GM19023 (cell line): ENCODE data around the gene DNAJC12.
"Not testable (repeated sequence)": the region's sequence is repeated elsewhere in the genome, so short reads cannot be mapped to it uniquely, and the experiment has no call there.

Experiments used
- ATAC-seq: cut with Tn5 transposase; IDR thresholded peaks from one replicate; pipeline ENCODE4 v1.9.1; 2021; ENCODE audit warnings: mild to moderate bottlenecking, moderate library complexity; ENCODE audit not compliant: unreplicated experiment

DNAJC12 gene

DNA sequence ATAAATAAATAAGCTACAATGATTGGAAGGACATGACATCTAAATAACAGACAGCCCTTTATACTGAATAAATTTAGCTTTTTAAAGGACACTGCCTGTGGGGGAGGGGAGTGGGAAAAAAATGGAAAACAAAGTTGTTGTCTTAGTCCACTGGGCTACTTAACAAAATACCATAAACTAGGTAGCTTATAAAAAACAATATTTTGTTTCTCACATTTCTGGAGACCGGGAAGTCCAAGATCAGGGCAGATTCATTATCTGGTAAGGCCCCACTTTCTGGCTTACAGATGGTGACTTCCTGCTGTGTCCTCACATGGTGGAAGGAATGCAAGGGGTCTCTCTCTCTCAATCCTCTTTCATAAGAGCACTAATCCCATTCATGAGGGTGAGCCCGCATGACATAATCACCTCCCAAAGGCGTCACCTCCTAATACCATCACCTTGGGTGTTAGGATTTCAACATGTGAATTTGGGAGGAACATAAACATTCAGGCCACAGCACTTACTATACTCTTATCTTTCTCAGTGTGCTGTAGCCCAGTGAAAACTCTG is 43.0 kb downstream of the DNAJC12 start:
- ATAC-seq, result no peak

GRCh38 chr10:67794256-67794655 is 43.7 kb downstream of the DNAJC12 start:
- no peak for ATAC-seq

GRCh38 chr10:67793313-67793712 is 44.7 kb downstream of the DNAJC12 start:
- ATAC-seq, result no peak

GRCh38 chr10:67792653-67793052 is 45.3 kb downstream of the DNAJC12 start:
- ATAC-seq, result no peak

GRCh38 chr10:67790534-67791408 is 47.2 kb downstream of the DNAJC12 start:
- ATAC-seq, result no peak

GRCh38 chr10:67789769-67790168 is 48.2 kb downstream of the DNAJC12 start:
- no peak for ATAC-seq

DNA sequence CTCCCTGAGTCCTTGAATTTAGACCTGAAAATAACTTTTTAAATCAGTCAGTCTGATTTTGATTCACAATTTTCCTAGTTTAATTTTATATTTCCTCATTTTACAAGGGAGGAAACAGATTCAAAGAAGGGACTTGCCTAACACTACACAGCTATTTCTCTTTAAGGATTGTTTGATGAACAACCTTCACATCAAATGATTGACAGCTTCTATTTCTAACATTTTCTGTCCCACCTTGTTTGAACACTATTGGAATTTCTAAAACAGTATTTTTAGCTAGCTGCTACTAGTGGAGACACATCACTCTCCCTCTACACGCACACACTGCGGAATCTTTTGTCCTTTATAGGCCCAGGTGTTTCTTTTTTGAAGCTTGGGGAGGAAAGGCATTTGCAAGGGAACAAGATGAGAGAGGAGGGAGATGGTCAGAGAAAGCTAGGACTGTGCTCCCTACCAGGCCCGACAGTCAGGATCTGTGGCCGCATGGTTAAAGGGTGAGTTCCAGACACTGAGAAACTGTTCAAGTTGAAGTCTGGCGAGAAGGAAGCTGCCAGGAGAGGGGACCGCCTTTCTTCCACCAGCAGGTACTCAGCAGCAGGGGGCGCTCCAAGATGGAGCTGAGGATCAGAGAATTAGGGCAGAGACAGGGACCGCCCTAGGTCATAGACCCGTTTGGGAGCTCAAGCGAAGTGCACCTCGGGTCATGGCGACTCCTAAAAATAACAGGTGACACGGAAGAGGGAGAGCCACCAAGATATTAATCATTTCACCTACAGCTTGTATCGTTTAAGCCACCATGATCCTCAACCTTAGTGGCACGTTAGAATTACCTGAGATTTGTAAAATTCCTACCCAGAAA is 49.7 kb downstream of the DNAJC12 start:
- ATAC-seq, result peak; percentile 62

DNA sequence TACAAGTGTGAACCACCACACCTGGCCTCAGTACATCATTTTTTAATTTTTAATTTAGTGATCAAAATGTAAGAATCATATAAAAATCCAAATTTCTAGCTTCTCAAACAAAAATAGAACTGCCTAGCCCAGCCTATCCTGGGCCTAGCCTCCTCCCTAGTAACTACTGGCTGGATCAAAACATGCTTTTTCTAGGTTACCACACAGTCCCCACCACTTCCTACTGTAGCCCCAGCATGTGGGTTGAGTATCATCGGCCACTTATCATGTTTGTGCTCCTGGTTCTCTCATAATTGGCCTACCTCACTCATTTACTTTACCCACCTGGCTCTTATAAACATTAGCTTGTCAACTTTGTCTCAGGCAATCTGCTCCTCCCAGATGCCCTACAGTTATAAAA is 52.9 kb downstream of the DNAJC12 start:
- no peak for ATAC-seq

DNA sequence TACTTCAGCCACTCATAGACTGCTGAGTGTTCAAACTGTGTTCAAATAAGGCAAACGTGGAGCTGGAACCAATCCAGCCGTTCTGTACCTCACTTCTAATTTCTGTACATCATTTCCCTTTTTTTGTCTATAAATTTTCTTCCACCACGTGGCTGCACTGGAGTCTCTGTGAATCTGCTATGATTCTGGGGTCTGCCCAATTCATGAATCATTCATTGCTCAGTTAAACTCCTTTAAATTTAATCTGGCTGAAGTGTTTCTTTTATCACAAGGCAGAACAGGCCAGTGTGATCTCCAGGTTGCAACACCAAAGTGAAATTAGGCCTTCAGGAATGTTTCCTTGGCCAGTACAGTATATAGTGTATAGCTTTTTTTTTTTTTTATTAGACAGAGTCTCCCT is 53.5 kb downstream of the DNAJC12 start:
- no peak for ATAC-seq

DNA sequence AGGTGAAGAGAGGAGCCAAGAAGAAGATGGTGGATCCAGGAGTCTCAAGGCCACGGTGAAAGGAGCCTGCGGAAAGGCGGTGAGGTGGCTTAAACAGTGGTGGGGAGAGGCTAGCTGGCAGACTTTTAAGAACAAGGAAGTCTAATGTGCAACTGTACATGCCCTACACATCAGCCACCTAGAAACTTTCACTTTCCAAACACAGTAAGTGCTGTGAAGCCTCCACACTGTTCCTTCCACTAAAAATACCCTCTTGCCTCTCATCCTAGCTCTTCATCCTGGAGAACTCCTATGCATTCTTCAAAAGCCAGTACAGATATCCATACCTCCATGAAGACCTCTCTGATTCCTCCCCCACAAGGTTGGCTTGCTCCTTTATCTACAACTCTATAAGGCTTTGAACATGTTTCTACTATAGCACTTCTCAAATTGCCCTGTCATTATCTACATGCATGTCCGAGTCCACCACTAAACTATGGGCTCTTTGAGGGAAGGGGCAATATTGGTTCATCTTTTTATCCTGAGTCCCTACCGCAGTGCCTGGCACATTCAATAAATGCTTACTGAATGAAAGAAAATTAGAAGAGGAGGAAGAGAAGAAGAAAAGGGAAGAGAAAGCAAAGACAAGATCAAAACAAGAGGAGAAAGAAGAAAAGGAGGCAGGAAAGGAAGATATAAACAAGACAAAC is 54.2 kb downstream of the DNAJC12 start:
- ATAC-seq, result peak; percentile 25

- ATAC-seq, result no peak
Measured at GRCh38 chr10:67782530-67782929, 55.5 kb downstream of the DNAJC12 start.

DNA sequence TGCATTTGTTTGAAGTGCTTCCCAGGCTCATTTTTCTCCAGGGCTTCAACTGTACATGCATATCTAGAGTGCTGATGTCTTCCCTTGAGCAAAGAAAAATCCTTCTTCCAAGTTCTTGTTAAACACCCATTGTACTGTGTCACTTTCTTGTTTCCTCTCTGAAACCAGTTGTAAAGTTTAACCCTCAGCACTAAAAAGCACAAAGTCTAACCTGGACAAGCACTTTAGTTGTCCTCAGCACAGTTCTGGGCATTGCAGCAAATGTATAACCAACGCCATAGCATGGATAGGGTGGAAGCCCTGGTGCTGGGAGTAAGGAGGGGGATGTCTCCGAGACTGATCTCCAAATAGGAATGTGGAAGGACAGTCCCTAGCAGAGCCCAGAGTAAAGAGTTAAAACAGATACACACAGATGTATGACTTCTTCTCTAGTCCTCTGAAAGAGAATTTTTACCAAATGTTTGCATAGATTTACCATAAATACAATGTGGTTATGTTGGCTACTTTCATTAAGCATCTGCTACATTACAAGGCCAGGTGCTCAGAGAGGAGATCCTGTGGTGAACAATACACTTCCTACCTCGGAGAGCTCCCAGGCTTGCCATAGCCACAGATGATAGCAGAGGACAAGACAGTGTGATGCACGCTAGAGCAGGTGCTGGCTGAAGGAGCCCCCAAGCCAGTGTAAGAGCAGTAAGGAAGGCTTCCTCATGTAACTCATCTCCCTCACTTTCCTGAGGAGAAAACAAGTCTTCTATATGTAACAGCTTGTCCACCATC is 57.0 kb downstream of the DNAJC12 start:
- ATAC-seq, result peak; percentile 86

DNA sequence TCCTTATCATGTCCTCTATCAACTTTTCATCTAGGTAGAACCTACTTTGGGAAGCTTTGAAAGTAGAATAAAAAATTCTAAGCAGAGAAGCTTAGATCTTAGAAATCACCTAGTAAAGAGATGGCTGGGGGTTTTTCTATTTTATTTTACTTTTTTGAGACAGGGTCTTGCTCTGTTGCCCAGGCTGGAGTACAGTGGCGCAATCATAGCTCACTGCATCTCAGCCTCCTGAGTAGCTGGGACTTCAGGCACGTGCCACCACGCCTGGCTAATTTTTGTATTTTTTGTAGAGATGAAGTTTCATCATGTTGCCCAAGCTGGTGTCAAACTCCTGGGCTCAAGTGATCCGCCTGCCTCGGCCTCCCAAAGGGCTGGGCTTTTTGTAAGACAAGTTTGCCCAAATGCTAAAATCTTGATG is 57.8 kb downstream of the DNAJC12 start:
- not testable (repeated sequence) for ATAC-seq

DNA sequence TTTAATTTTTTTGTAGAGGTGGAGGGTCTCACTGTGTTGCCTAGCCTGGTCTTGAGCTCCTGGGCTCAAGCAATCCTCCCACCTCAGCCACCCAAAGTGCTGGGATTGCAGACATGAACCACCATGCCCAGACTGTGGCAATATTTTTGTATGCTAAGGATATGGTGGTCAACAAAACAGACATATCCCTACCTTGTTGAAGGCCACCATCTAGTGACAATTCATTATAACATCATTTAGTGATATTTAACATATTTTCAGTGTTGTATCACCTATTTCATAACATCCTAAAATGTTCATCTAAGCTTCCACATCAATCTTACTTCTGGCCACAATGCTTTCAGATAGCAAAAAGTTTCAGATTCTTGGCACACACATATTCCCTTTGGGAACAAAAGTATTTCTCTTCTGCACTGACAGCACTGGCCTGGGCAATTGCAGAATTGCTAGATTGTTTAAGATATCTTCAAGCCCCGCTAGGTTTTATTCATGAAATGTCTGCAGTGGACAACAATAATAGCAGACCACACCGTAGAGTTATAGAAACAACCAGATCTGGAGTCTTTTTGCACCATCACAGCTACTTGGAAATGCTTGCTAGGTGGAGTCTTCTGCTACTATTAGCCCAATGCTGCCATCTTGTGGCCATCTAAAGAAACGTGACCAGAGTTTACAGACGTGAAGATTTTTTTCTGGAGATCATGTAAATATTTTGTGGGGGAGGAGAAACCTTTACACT is 58.4 kb downstream of the DNAJC12 start:
- peak; percentile 31 for ATAC-seq

DNA sequence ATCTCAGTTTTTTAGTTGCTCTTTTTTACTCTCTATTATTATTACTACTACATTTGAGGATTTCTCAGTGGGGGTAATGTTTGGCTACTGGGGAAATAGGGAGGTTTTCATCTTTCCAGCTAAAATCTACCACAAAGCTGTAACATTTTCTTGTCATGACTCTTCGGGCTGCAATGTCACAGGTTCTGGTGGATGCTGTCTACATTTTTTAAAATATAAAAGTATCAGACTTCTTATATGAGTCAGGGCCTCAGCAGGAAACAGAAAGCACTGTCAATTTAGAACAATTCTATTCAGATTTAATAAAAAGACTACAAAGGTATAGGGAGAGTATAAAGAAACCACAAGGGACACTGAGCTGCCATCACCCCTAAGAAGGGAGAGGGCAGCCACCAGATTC is 61.6 kb downstream of the DNAJC12 start:
- ATAC-seq, result no peak

DNA sequence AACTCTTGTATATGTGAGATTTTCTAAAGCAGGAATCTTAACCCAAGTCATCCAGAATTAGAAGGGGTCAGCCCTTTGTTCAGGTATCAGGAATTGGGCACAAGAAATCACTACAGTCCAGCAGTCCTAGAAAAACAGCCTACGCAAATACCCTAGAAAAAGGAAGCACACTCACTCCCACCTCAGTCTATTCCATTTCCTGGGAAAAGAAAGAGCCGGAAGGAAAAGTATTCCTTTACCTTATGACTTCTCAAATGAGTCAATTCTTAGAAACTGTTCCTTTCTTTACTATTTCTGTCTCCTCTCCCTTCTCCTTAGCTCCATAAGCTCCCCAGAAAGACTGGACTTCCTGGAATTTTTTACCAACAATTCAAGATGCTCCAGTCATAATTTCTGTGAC is 62.7 kb downstream of the DNAJC12 start:
- no peak for ATAC-seq

GRCh38 chr10:67772894-67773511 is 65.0 kb downstream of the DNAJC12 start:
- peak; percentile 89 for ATAC-seq

DNA sequence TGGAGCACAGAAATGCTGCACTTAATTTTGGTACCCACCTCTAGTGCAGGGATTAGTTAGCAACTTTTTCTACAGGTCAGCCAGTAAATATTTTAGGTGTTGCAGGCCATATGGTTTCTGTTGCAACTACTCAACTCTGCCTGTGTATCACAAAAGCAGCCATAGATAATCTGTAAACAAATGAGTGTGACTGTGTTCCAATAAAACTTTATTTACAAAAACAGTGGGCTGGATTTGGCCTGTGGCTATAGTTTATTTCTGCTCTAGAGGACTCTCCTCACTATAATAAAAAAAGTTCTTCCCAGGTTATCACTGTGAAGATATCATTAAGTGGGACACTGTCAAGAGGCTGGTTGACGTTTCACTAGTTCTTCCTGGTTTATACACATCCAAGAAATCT is 65.8 kb downstream of the DNAJC12 start:
- ATAC-seq, result no peak

DNA sequence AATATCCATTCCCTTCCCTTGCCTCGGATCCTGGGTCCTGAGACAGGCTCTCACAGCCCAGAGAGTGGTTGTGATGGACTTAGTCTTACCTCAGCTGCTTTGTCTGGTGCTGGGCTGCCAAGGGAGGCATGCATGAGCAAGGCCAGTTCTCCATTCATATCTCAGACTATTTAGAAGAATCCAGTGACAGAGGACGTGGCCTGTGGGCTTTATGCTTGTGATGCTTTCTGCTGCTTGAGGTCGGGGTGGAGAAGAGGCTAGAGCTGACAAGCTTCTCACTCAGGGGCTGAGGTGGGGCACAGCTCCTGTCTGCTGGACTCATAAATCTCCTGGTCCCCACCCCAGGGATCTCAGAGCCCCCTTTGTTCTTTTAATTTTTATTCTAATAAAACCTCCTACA is 66.8 kb downstream of the DNAJC12 start:
- peak; percentile 7 for ATAC-seq
